Karpas-422 (cell line): ENCODE results near the gene TMTC1. TPM values are rescaled to one million over a fixed set of nuclear protein-coding genes. Genes with fewer than 3 reads are reported as not detected.

Experiments used
- DNase-seq: peaks from one replicate; pipeline ENCODE4 v3.0.0-alpha.2; 2015
- H2AFZ ChIP-seq: fragments of 200-600 bp; sonication (generic); 2 replicates; pipeline ENCODE4 v1.6.1; 2014; ENCODE audit warnings: antibody characterized with exemption, low read length, mixed read lengths
- H3K27ac ChIP-seq: fragments of 200-600 bp; sonication (generic); 2 replicates; pipeline ENCODE4 v1.5.1; 2014; ENCODE audit warnings: mild to moderate bottlenecking, low read length, moderate library complexity
- H3K27me3 ChIP-seq: fragments of 200-600 bp; sonication (generic); 2 replicates; pipeline ENCODE4 v1.6.1; 2014; ENCODE audit warnings: low read length, mixed read lengths
- H3K36me3 ChIP-seq: fragments of 200-600 bp; sonication (generic); 2 replicates; pipeline ENCODE4 v1.6.1; 2014; ENCODE audit warnings: low read length, mixed read lengths; ENCODE audit not compliant: insufficient read depth
- H3K4me1 ChIP-seq: fragments of 200-600 bp; sonication (generic); 2 replicates; pipeline ENCODE4 v1.6.1; 2014; ENCODE audit warnings: mild to moderate bottlenecking, low read length, mixed read lengths
- H3K4me2 ChIP-seq: fragments of 200-600 bp; sonication (generic); 2 replicates; pipeline ENCODE4 v1.6.1; 2014; ENCODE audit warnings: low read length, low read depth, mild to moderate bottlenecking; ENCODE audit not compliant: poor library complexity, severe bottlenecking
- H3K4me3 ChIP-seq: fragments of 200-600 bp; sonication (generic); 2 replicates; pipeline ENCODE4 v1.5.1; 2014; ENCODE audit warnings: mild to moderate bottlenecking, antibody characterized with exemption, low read length, mixed read lengths
- H3K79me2 ChIP-seq: fragments of 200-600 bp; sonication (generic); 2 replicates; pipeline ENCODE4 v1.6.1; 2014; ENCODE audit warnings: mild to moderate bottlenecking, low read length, mixed read lengths
- H3K9ac ChIP-seq: fragments of 200-600 bp; sonication (generic); 2 replicates; pipeline ENCODE4 v1.6.0; 2014; ENCODE audit warnings: low read length
- H3K9me2 ChIP-seq: fragments of 200-600 bp; sonication (generic), shearing (Covaris generic); replicated peaks from 2 replicates; pipeline ENCODE4 v1.6.0; 2014; ENCODE audit warnings: mild to moderate bottlenecking, low read length, moderate library complexity; ENCODE audit not compliant: insufficient read depth
- H3K9me3 ChIP-seq: fragments of 300-700, 200-600 bp; sonication (generic); 2 replicates; pipeline ENCODE4 v1.6.1; 2014; ENCODE audit warnings: low read length, mixed read lengths
- H4K20me1 ChIP-seq: fragments of 200-600 bp; sonication (generic); 2 replicates; pipeline ENCODE4 v1.6.1; 2014; ENCODE audit warnings: mild to moderate bottlenecking, antibody characterized with exemption, low read length, low read depth; ENCODE audit not compliant: insufficient read depth
- total RNA-seq: library from RNA; depleted of rRNA; stranded (reverse); fragments of >200 nt; shearing (Covaris generic); gene quantifications from 2 replicates; pipeline ENCODE4 v1.2.3, GENCODE V29; 2014; ENCODE audit warnings: low replicate concordance

Gene TMTC1
- total RNA-seq, 1 experiment from 2014 or later, result not detected

DNA sequence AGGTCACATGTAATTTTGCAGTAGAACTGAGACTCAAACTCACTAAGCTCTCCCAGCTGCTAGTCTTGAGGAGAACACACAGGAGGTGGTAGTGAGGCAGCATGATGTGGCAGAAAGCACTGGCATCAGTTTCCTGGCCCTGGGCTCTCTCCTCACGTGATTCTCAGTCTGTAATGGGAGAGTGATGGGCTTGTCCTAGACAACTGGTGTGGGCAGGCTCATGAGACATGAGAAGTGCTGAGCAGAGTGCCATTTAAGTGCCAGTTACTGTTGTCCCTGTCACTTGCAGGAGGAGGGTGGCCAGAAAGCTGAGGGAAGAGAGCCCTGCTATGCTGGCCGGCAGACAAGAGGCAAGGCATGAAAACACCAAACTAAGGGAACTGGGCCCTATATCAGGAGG, 237.7 kb downstream of the TMTC1 start:
- Histone ChIP-seq H3K79me2 (no peaks in the 10 kb centered on the region), H3K27me3 (0 out of 2 replicates have a peak, but pooled peaks cover 4% of the 10 kb centered on the region), H3K9me3 (no peaks in the 10 kb centered on the region), H4K20me1 (no peaks in the 10 kb centered on the region), H2AFZ (no peak overlapping the region), H3K9ac (no peak overlapping the region), H3K4me3 (no peak overlapping the region), H3K4me2 (no peak overlapping the region), H3K27ac (no peak overlapping the region), H3K4me1 (no peaks in the 10 kb centered on the region), H3K36me3 (no peaks in the 10 kb centered on the region), H3K9me2 (no peaks in the 10 kb centered on the region)
- no peak for DNase-seq

DNA sequence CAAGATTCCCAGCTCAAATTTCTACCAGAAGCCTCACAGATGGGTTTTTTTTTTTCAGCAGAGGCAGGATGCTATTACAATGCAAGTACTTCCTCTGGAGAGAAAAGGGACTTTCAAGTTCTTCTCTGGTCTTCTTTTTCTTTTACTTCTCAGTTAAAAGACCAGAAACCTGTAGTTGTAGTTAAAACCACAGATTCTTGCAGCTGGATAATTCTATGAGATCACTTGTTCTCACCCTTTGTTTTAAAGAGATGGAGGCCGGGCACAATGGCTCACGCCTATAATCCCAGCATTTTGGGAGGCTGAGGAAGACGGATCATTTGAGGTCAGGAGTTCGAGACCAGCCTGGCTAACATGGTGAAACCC, 238.7 kb downstream of the TMTC1 start:
- no peak overlapping the region for H2AFZ ChIP-seq
- H4K20me1 ChIP-seq, result no peaks in the 10 kb centered on the region
- H3K36me3 ChIP-seq, result no peaks in the 10 kb centered on the region
- 0 out of 2 replicates have a peak, but pooled peaks cover 4% of the 10 kb centered on the region for H3K27me3 ChIP-seq
- H3K4me1 ChIP-seq, result no peaks in the 10 kb centered on the region
- H3K4me3 ChIP-seq, result no peak overlapping the region
- H3K79me2 ChIP-seq, result no peaks in the 10 kb centered on the region
- H3K9me3 ChIP-seq, result no peaks in the 10 kb centered on the region
- H3K9ac ChIP-seq, result no peak overlapping the region
- H3K27ac ChIP-seq, result no peak overlapping the region
- H3K4me2 ChIP-seq, result no peak overlapping the region
- H3K9me2 ChIP-seq, result no peaks in the 10 kb centered on the region
- DNase-seq, result no peak

DNA sequence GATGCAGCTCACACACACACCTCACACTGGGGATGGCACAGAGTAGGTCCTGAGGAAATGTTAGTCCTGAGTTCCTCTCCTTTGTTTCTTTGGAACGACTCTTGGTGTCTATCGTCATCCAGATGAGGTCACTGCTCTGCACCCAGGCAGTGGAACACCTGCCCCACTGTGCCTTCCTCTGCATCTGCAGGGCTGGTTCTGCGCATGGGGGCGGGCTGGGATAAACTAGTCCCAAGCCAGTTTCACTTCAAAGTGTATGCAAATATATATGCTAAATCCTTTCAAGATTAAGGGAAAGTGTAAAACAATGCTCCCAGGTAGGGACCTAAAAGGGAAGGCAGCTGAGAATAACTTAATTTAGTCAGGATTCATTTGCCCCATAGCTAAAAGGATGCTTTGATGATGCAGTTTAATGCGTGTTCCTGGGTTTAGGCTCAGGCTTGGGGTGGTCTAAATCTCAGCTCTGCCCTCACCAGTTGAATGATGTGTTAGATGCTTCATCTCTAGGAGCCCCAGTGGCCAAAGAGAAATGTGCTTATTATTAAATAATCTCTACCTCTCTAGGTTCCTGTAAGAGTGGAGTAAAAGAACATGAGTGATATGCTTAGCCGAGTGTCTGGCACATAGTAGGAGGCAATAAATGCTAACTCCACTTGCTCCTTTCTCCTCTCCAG, 239.2 kb downstream of the TMTC1 start:
- Histone ChIP-seq H3K4me3 (no peak overlapping the region), H3K4me1 (no peaks in the 10 kb centered on the region), H3K9me3 (no peaks in the 10 kb centered on the region), H3K27ac (no peak overlapping the region), H3K27me3 (0 out of 2 replicates have a peak, but pooled peaks cover 4% of the 10 kb centered on the region), H3K4me2 (no peak overlapping the region), H3K79me2 (no peaks in the 10 kb centered on the region), H3K9me2 (no peaks in the 10 kb centered on the region), H3K36me3 (no peaks in the 10 kb centered on the region), H3K9ac (no peak overlapping the region), H4K20me1 (no peaks in the 10 kb centered on the region), H2AFZ (no peak overlapping the region)
- DNase-seq, result no peak

DNA sequence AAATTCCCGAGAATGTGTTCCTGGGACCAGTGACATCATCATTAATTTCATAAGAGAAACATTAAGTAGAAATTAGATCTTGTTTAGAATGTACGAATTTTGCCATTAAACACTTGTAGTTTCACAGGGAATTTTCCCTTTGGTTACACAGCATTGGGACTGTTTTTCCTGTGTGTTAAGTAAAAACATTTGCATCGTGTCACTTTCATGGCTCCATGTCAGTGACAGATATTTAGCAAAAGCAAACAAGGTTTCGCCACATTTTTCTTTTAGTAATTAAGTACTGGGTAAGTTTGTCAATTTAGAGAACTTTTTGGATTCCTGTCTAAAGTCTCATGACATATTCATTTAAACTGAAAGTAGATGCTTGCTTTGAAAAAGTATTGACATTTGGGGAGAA, 240.7 kb downstream of the TMTC1 start:
- H3K4me2 ChIP-seq, result no peak overlapping the region
- no peaks in the 10 kb centered on the region for H3K36me3 ChIP-seq
- H3K4me3 ChIP-seq, result no peak overlapping the region
- H3K27me3 ChIP-seq, result 0 out of 2 replicates have a peak, but pooled peaks cover 4% of the 10 kb centered on the region
- H3K9me3 ChIP-seq, result no peaks in the 10 kb centered on the region
- no peak overlapping the region for H2AFZ ChIP-seq
- H3K4me1 ChIP-seq, result no peaks in the 10 kb centered on the region
- H3K79me2 ChIP-seq, result no peaks in the 10 kb centered on the region
- no peaks in the 10 kb centered on the region for H4K20me1 ChIP-seq
- no peaks in the 10 kb centered on the region for H3K9me2 ChIP-seq
- DNase-seq, result no peak
- no peak overlapping the region for H3K27ac ChIP-seq
- no peak overlapping the region for H3K9ac ChIP-seq

DNA sequence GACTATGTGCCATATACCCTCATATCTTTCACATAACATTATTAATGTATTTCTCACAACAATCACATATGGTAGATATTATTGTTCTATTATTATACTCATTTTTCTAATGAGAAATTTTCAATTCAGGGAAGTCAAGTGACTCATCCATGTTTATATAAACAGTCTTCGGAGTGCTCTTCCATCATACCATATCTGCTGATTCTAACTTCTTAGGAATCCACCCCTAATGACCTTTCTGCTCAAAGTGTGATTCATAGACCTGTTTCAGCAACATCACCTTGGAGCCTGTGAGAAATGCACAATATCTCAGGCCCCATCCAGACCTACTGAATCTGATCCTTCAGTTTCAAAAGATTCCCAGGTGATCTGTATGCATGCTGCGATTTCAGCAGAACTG, 246.4 kb downstream of the TMTC1 start:
- H3K4me3 ChIP-seq, result no peak overlapping the region
- 0 out of 2 replicates have a peak, but pooled peaks cover 2% of the 10 kb centered on the region for H3K27me3 ChIP-seq
- no peaks in the 10 kb centered on the region for H3K9me2 ChIP-seq
- no peak overlapping the region for H3K27ac ChIP-seq
- H3K36me3 ChIP-seq, result no peaks in the 10 kb centered on the region
- no peaks in the 10 kb centered on the region for H3K4me1 ChIP-seq
- H3K4me2 ChIP-seq, result no peak overlapping the region
- H3K9me3 ChIP-seq, result no peaks in the 10 kb centered on the region
- H3K9ac ChIP-seq, result no peak overlapping the region
- no peaks in the 10 kb centered on the region for H4K20me1 ChIP-seq
- H2AFZ ChIP-seq, result no peak overlapping the region
- no peaks in the 10 kb centered on the region for H3K79me2 ChIP-seq
- no peak for DNase-seq

DNA sequence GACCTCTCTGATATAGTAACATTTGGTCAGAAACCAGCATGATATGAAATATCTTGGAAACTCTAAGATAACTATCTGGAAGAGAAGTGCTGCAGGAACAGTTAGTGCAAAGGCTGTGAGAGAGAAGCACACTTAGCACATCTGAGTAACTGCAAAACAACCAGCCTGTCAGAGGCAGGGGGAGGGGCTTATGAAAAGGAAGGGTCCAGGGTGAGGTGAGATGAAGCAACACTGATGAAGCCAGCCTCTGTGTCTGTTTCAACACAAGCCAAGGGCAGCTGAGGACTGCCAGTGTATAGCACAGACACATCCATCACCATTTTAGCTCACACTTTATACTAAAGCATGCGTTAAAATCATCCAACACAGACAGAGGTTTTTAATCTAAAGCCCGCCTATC, 248.8 kb downstream of the TMTC1 start:
- Histone ChIP-seq H3K79me2 (no peaks in the 10 kb centered on the region), H3K9me2 (no peaks in the 10 kb centered on the region), H4K20me1 (no peaks in the 10 kb centered on the region), H3K4me3 (no peak overlapping the region), H2AFZ (no peak overlapping the region), H3K27me3 (no peaks in the 10 kb centered on the region), H3K9me3 (no peaks in the 10 kb centered on the region), H3K4me1 (no peaks in the 10 kb centered on the region), H3K36me3 (no peaks in the 10 kb centered on the region), H3K9ac (no peak overlapping the region), H3K4me2 (no peak overlapping the region), H3K27ac (no peak overlapping the region)
- DNase-seq, result no peak

DNA sequence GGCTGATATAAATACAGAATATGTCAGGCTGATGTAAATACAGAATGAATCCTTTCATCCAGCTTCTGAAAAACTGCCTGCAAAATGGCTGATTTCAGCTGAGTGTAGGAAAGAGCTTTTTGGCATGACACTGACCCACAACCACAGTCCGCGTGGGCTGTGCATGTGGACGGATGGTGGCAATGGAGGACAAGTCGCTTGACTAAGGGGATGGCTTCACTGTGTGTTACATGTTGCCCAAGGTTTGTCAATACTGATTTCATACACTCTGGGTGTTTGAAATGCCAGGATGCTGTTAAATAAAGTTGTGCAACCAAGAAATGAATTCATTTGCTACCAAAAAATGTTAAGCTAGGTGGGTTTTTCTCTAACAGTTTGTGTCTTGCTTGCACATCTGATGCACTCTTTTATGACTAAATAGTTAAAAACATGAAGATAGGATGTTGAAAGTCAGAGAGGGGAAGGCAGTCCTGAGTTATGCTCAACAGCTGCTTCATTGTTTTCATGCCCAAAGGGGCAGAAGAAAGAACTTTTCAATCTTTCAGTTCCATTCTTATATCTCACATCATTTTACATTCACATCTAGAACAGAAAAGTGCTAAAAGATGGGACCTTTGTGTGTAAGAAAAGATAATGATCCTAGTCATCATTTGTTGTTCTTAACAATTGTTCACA, 249.8 kb downstream of the TMTC1 start:
- H4K20me1 ChIP-seq, result no peaks in the 10 kb centered on the region
- no peak overlapping the region for H3K9ac ChIP-seq
- no peak overlapping the region for H3K27ac ChIP-seq
- no peaks in the 10 kb centered on the region for H3K36me3 ChIP-seq
- no peaks in the 10 kb centered on the region for H3K79me2 ChIP-seq
- H3K4me2 ChIP-seq, result no peak overlapping the region
- H3K27me3 ChIP-seq, result no peaks in the 10 kb centered on the region
- no peaks in the 10 kb centered on the region for H3K9me2 ChIP-seq
- H3K9me3 ChIP-seq, result no peaks in the 10 kb centered on the region
- no peaks in the 10 kb centered on the region for H3K4me1 ChIP-seq
- no peak for DNase-seq
- no peak overlapping the region for H2AFZ ChIP-seq
- H3K4me3 ChIP-seq, result no peak overlapping the region

DNA sequence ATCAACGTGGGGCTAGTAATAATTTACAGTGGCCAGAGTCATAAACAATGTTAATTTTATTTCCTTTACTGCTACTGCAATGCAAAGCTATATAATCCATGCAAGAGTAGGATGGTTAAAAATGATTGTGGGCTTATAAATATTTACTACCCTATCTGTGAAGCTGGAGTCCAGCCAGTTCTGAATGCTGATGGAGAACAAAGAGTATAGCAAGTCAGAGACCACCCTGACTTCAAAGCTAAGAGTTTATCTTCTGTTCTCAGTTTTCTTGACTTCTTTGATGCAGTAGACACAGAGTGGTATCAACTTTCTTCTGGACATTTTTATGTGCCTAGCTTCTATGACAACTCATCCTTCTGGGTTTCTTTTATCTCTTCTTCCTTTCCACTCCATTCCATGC, 252.3 kb downstream of the TMTC1 start:
- no peak overlapping the region for H3K4me3 ChIP-seq
- no peaks in the 10 kb centered on the region for H3K79me2 ChIP-seq
- no peaks in the 10 kb centered on the region for H3K9me3 ChIP-seq
- H2AFZ ChIP-seq, result no peak overlapping the region
- no peaks in the 10 kb centered on the region for H3K36me3 ChIP-seq
- no peaks in the 10 kb centered on the region for H3K4me1 ChIP-seq
- H4K20me1 ChIP-seq, result no peaks in the 10 kb centered on the region
- no peak overlapping the region for H3K9ac ChIP-seq
- H3K9me2 ChIP-seq, result no peaks in the 10 kb centered on the region
- H3K27me3 ChIP-seq, result no peaks in the 10 kb centered on the region
- H3K4me2 ChIP-seq, result no peak overlapping the region
- no peak for DNase-seq
- no peak overlapping the region for H3K27ac ChIP-seq
